ENCODE results near the gene KANK4.

Gene KANK4

GRCh38 chr1:62263814-62264353 lies 55.4 kb downstream of the KANK4 start:
- DNase-seq (ENCODE audit: low spot score): no peak
- in situ Hi-C loops (cut with MboI; ENCODE audit: low sequenced_read_pairs, unreplicated experiment): no loop called here
- TF ChIP-seq, protein P1, sequence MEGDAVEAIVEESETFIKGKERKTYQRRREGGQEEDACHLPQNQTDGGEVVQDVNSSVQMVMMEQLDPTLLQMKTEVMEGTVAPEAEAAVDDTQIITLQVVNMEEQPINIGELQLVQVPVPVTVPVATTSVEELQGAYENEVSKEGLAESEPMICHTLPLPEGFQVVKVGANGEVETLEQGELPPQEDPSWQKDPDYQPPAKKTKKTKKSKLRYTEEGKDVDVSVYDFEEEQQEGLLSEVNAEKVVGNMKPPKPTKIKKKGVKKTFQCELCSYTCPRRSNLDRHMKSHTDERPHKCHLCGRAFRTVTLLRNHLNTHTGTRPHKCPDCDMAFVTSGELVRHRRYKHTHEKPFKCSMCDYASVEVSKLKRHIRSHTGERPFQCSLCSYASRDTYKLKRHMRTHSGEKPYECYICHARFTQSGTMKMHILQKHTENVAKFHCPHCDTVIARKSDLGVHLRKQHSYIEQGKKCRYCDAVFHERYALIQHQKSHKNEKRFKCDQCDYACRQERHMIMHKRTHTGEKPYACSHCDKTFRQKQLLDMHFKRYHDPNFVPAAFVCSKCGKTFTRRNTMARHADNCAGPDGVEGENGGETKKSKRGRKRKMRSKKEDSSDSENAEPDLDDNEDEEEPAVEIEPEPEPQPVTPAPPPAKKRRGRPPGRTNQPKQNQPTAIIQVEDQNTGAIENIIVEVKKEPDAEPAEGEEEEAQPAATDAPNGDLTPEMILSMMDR (IDR thresholded peaks at IDR 0.05; ENCODE audit: borderline replicate concordance, control extremely low read depth, extremely low read depth, insufficient read depth, missing control alignments): no peak

- TF ChIP-seq, protein P1 (IDR thresholded peaks at IDR 0.05; ENCODE audit: borderline replicate concordance, control extremely low read depth, extremely low read depth, insufficient read depth, missing control alignments): no peak
- in situ Hi-C loops (cut with MboI; ENCODE audit: low sequenced_read_pairs, unreplicated experiment): no loop called here
Measured at GRCh38 chr1:62263006-62263813, 56.0 kb downstream of the KANK4 start.

GRCh38 chr1:62260688-62261087 lies 58.5 kb downstream of the KANK4 start:
- DNase-seq (ENCODE audit: low spot score): no peak
- TF ChIP-seq, protein P1 (IDR thresholded peaks at IDR 0.05; ENCODE audit: borderline replicate concordance, control extremely low read depth, extremely low read depth, insufficient read depth, missing control alignments): no peak
- in situ Hi-C loops (cut with MboI; ENCODE audit: low sequenced_read_pairs, unreplicated experiment): no loop called here

More at GRCh38 chr1:62263006-62263813, 56.0 kb downstream of the KANK4 start:
- DNase-seq (ENCODE audit: low spot score): no peak

- no peak for DNase-seq (ENCODE audit: low spot score)
- TF ChIP-seq, protein P1 (IDR thresholded peaks at IDR 0.05; ENCODE audit: borderline replicate concordance, control extremely low read depth, extremely low read depth, insufficient read depth, missing control alignments): no peak
- in situ Hi-C loops (cut with MboI; ENCODE audit: low sequenced_read_pairs, unreplicated experiment): no loop called here
Measured at GRCh38 chr1:62259551-62259950, 59.7 kb downstream of the KANK4 start.

DNA sequence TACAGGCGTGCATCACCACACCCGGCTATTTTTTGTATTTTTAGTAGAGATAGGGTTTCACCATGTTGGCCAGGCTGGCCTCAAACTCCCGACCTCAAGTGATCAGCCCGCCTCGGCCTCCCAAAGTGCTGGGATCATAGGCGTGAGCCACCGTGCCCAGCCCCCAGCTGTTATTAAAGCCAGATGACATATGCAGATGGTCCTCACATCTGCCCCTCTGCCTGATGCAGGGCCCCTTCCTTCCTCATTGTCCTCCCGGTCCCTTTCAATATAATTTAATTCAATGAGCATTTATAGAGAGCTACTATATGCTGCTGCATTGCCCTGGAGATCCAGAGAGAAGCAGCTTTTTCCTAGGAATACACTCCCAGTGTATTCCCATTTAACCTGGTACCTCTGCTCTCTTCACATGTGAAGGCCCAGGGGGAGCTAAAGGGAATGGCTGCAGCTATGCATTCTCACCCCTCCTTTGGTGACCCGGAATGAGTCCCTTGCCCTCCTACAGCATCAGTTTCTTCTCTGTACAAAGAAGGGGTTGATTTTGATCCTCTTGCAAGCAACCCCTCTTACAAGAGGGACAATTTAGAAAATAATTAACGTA lies 69.0 kb downstream of the KANK4 start:
- in situ Hi-C loops (cut with MboI; ENCODE audit: low sequenced_read_pairs, unreplicated experiment): no loop called here
- no peak for DNase-seq (ENCODE audit: low spot score)
- TF ChIP-seq, protein P1 (IDR thresholded peaks at IDR 0.05; ENCODE audit: borderline replicate concordance, control extremely low read depth, extremely low read depth, insufficient read depth, missing control alignments): no peak

- no peak for DNase-seq (ENCODE audit: low spot score)
- TF ChIP-seq, protein P1 (IDR thresholded peaks at IDR 0.05; ENCODE audit: borderline replicate concordance, control extremely low read depth, extremely low read depth, insufficient read depth, missing control alignments): no peak
- in situ Hi-C loops (cut with MboI; ENCODE audit: low sequenced_read_pairs, unreplicated experiment): no loop called here
Measured at GRCh38 chr1:62247391-62248168, 71.7 kb downstream of the KANK4 start.

Measured in GM13976 (cell line).